ENCODE results near the gene ZNF292.

- no peak for TF ChIP-seq CTCF (IDR thresholded peaks at IDR 0.05; ENCODE audit: low read depth, low read length)
- no peak for TF ChIP-seq EZH2phosphoT487 (IDR thresholded peaks at IDR 0.05; ENCODE audit: low read depth)
These were observed 28.9 kb upstream of the ZNF292 start for GRCh38 chr6:87126501-87126900.

Measured in OCI-LY3 (cell line).